Measurements from ENCODE around the gene ST6GALNAC4. TPM values are rescaled to one million over a fixed set of nuclear protein-coding genes. Genes with fewer than 3 reads are reported as not detected.

ST6GALNAC4 gene
- total RNA-seq, 8 experiments from 2014 or later = 6.5 to 54.7 (median 14.6) TPM

- Histone ChIP-seq H3K27ac (no peak overlapping the region), H3K4me3 (no peak overlapping the region), H3K4me1 (replicated peaks in 1 of 2) (peaks cover 10 to 21% of the 10 kb centered on the region in 2 donors)
- ATAC-seq (replicated peaks in 6 of 8) = no peak
- WGBS, 10 experiments = 40 to 86% (median 71%) methylated on average over 1 to 5 of the region's 14 CpGs; no CpG with 5 or more reads in 1 of the 10 experiments
- in situ Hi-C loops (cut with MboI; ENCODE audit: low pct_unique_long_range_greater_than_20kb in 2 of 9, low sequenced_read_pairs in 9 of 9, unreplicated experiment in 9 of 9) = loop anchor here in 2 of 9 experiments (10.0 to 25.0 kb wide), 2 partner anchors 111 to 191 kb away; partner anchors contain the start of gene TOR2A (in 1 of the 2)
Observed at GRCh38 chr9:127925959-127926905, 9.4 kb upstream of the ST6GALNAC4 start.

- Histone ChIP-seq H3K4me3 (no peak overlapping the region), H3K4me1 (replicated peaks in 1 of 2) (peaks cover 5 to 16% of the 10 kb centered on the region in 2 donors), H3K27ac (no peak overlapping the region)
- WGBS, 10 experiments = 73 to 100% (median 93%) methylated on average over 2 to 10 of the region's 22 CpGs; no CpG with 5 or more reads in 4 of the 10 experiments
- in situ Hi-C loops (cut with MboI; ENCODE audit: low pct_unique_long_range_greater_than_20kb in 2 of 9, low sequenced_read_pairs in 9 of 9, unreplicated experiment in 9 of 9) = loop anchor here (10.0 to 25.0 kb wide), 3 partner anchors 112 to 338 kb away; partner anchors contain the start of gene TOR2A (in 1 of the 9)
- ATAC-seq (replicated peaks in 6 of 8) = no peak
Observed at GRCh38 chr9:127924736-127925444, 8.0 kb upstream of the ST6GALNAC4 start.

GRCh38 chr9:127923771-127924170, 6.9 kb upstream of the ST6GALNAC4 start:
- in situ Hi-C loops (cut with MboI; ENCODE audit: low pct_unique_long_range_greater_than_20kb in 2 of 9, low sequenced_read_pairs in 9 of 9, unreplicated experiment in 9 of 9) = loop anchor here (10.0 to 25.0 kb wide), 2 partner anchors 189 to 336 kb away; partner anchors contain the start of gene TOR2A (in 1 of the 9)
- Histone ChIP-seq H3K27ac (no peak overlapping the region), H3K4me3 (no peak overlapping the region), H3K4me1 (replicated peaks in 1 of 2) (peaks cover 5 to 11% of the 10 kb centered on the region in 2 donors)
- WGBS, 10 experiments = 10 to 90% (median 71%) methylated on average over 2 to 7 of the region's 8 CpGs; no CpG with 5 or more reads in 4 of the 10 experiments
- ATAC-seq (replicated peaks in 6 of 8) = peak in 1 of 8 experiments; percentile 9

- Histone ChIP-seq H3K4me3 (no peak overlapping the region), H3K4me1 (replicated peaks in 1 of 2) (peaks cover 5 to 12% of the 10 kb centered on the region in 2 donors), H3K27ac (no peak overlapping the region)
- ATAC-seq (replicated peaks in 6 of 8) = no peak
- in situ Hi-C loops (cut with MboI; ENCODE audit: low pct_unique_long_range_greater_than_20kb in 2 of 9, low sequenced_read_pairs in 9 of 9, unreplicated experiment in 9 of 9) = loop anchor here (10.0 to 25.0 kb wide), 2 partner anchors 188 to 336 kb away; partner anchors contain the start of gene TOR2A (in 1 of the 9)
- 13 to 50% (median 40%) methylated on average over 1 to 3 of the region's 6 CpGs; no CpG with 5 or more reads in 5 of the 10 experiments for WGBS, 10 experiments
Observed at GRCh38 chr9:127923046-127923445, 6.2 kb upstream of the ST6GALNAC4 start.

- in situ Hi-C loops (cut with MboI; ENCODE audit: low pct_unique_long_range_greater_than_20kb in 2 of 9, low sequenced_read_pairs in 9 of 9, unreplicated experiment in 9 of 9) = loop anchor here (10.0 to 25.0 kb wide), 2 partner anchors 187 to 334 kb away; partner anchors contain the start of gene TOR2A (in 1 of the 9)
- peaks cover 0 to 11% of the 10 kb centered on the region in 2 donors for H3K4me1 ChIP-seq (replicated peaks in 1 of 2)
Observed at GRCh38 chr9:127921557-127922120, 4.8 kb upstream of the ST6GALNAC4 start.

GRCh38 chr9:127920794-127921193, 4.0 kb upstream of the ST6GALNAC4 start:
- Histone ChIP-seq H3K4me1 (replicated peaks in 1 of 2) (peaks cover 5 to 17% of the 10 kb centered on the region in 2 donors), H3K27ac (no peak overlapping the region), H3K4me3 (no peak overlapping the region)
- ATAC-seq (replicated peaks in 6 of 8) = no peak
- in situ Hi-C loops (cut with MboI; ENCODE audit: low pct_unique_long_range_greater_than_20kb in 2 of 9, low sequenced_read_pairs in 9 of 9, unreplicated experiment in 9 of 9) = loop anchor here (10.0 to 25.0 kb wide), 2 partner anchors 186 to 333 kb away; partner anchors contain the start of gene TOR2A (in 1 of the 9)
- 67 to 100% (median 82%) methylated on average over 1 to 6 of the region's 7 CpGs; no CpG with 5 or more reads in 2 of the 10 experiments for WGBS, 10 experiments

More at GRCh38 chr9:127921557-127922120, 4.8 kb upstream of the ST6GALNAC4 start:
- peak in 4 of 8 experiments; percentile 1 to 38 (median 4) for ATAC-seq (replicated peaks in 6 of 8)
- no peak overlapping the region for H3K27ac ChIP-seq
- no peak overlapping the region for H3K4me3 ChIP-seq
- 0 to 60% (median 1%) methylated on average over 4 to 15 of the region's 45 CpGs; no CpG with 5 or more reads in 3 of the 10 experiments for WGBS, 10 experiments

- ATAC-seq (replicated peaks in 6 of 8) = peak in 5 of 8 experiments; percentile 6 to 66 (median 19)
- Histone ChIP-seq H3K27ac (no peak overlapping the region), H3K4me3 (no peak overlapping the region), H3K4me1 (replicated peaks in 1 of 2) (peaks cover 6 to 21% of the 10 kb centered on the region in 2 donors)
- in situ Hi-C loops (cut with MboI; ENCODE audit: low pct_unique_long_range_greater_than_20kb in 2 of 9, low sequenced_read_pairs in 9 of 9, unreplicated experiment in 9 of 9) = loop anchor here (25.0 kb wide), 1 partner anchor 332 kb away; no protein-coding TSS in a partner anchor
- WGBS, 10 experiments = 0 to 90% (median 58%) methylated on average over 2 to 3 of the region's 8 CpGs; no CpG with 5 or more reads in 3 of the 10 experiments
Observed at GRCh38 chr9:127919253-127919815, 2.5 kb upstream of the ST6GALNAC4 start.

- H3K4me1 ChIP-seq (replicated peaks in 1 of 2) = peaks cover 6 to 21% of the 10 kb centered on the region in 2 donors
- H3K4me3 ChIP-seq = no peak overlapping the region
- ATAC-seq (replicated peaks in 6 of 8) = peak in 3 of 8 experiments; percentile 1
- 68 to 100% (median 90%) methylated on average over 1 to 5 of the region's 8 CpGs; no CpG with 5 or more reads in 2 of the 10 experiments for WGBS, 10 experiments
- in situ Hi-C loops (cut with MboI; ENCODE audit: low pct_unique_long_range_greater_than_20kb in 2 of 9, low sequenced_read_pairs in 9 of 9, unreplicated experiment in 9 of 9) = loop anchor here (25.0 kb wide), 1 partner anchor 331 kb away; no protein-coding TSS in a partner anchor
- H3K27ac ChIP-seq = no peak overlapping the region
Observed at GRCh38 chr9:127918183-127919107, 1.6 kb upstream of the ST6GALNAC4 start.

- WGBS, 10 experiments = 17 to 100% (median 72%) methylated on average over 1 to 3 of the region's 6 CpGs; no CpG with 5 or more reads in 6 of the 10 experiments
- peaks cover 6 to 21% of the 10 kb centered on the region in 2 donors for H3K4me1 ChIP-seq (replicated peaks in 1 of 2)
- in situ Hi-C loops (cut with MboI; ENCODE audit: low pct_unique_long_range_greater_than_20kb in 2 of 9, low sequenced_read_pairs in 9 of 9, unreplicated experiment in 9 of 9) = loop anchor here (25.0 kb wide), 1 partner anchor 330 kb away; no protein-coding TSS in a partner anchor
- H3K27ac ChIP-seq = no peak overlapping the region
- H3K4me3 ChIP-seq = peak overlapping the region in 4 of 5 donors; percentile 45 to 57 (median 46)
- no peak for ATAC-seq (replicated peaks in 6 of 8)
Observed at GRCh38 chr9:127917603-127918002, 762 bp upstream of the ST6GALNAC4 start.

- in situ Hi-C loops (cut with MboI; ENCODE audit: low pct_unique_long_range_greater_than_20kb in 2 of 9, low sequenced_read_pairs in 9 of 9, unreplicated experiment in 9 of 9) = loop anchor here (25.0 kb wide), 1 partner anchor 329 kb away; no protein-coding TSS in a partner anchor
- 0 to 60% (median 43%) methylated on average over 2 to 11 of the region's 27 CpGs; no CpG with 5 or more reads in 2 of the 10 experiments for WGBS, 10 experiments
- peak in 7 of 8 experiments; percentile 0 to 23 (median 3) for ATAC-seq (replicated peaks in 6 of 8)
- peak overlapping the region; percentile 45 to 57 (median 46) for H3K4me3 ChIP-seq
- peaks cover 6 to 21% of the 10 kb centered on the region in 2 donors for H3K4me1 ChIP-seq (replicated peaks in 1 of 2)
- peak overlapping the region in 1 of 2 donors; percentile 17 for H3K27ac ChIP-seq
Observed at GRCh38 chr9:127915801-127916719, 781 bp downstream of the ST6GALNAC4 start.

All from motor neuron (in vitro differentiated cells).